IPS DF 4.7 (cell line): ENCODE data around the gene TMEM106C.

Experiments
- DNase-seq: peaks from one replicate; pipeline ENCODE4 v3.0.0-alpha.2; 2013; ENCODE audit warnings: low spot score; ENCODE audit errors: extremely low read depth

TMEM106C gene, protein sequence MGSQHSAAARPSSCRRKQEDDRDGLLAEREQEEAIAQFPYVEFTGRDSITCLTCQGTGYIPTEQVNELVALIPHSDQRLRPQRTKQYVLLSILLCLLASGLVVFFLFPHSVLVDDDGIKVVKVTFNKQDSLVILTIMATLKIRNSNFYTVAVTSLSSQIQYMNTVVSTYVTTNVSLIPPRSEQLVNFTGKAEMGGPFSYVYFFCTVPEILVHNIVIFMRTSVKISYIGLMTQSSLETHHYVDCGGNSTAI

DNA sequence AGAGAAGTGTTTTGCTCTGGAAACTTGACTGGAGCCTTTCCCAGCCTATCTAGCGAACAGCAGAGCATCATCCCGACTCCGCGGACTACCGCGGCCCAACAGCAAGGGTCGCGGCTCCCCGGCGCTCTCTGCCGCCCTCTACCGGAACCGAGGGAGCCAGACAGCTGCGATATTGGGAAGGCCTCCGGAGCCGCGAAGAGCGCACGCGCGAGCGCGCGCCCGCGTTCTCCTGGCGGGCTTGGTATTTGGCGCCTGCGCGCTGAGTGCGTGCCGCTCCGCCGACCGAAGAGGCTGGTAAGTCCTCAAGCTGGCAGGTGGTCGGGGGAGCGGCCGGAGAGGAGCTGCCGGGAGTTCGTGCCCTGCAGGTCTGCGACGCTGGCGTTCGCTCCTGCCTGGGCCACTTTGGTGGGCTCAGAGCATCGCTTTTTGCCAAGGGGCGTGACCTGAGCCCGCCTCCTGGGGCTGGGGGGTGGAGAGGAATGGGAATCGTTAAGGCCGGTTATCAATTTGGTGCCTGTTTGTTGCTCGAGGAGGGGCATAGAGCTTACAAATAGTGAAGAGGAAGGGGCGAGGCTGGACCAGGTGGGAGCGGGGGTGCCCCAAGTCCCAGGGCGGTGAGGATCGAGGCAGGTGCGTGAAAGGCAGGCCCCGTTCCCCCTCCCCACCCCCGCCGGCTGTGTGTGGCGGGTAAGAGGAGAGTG lies at the start of gene TMEM106C:
Gene TMEM106C (plus strand): TSS at position 257 of the 701 bp plus-strand sequence. CDS start 641 bp downstream, outside the sequence.
- DNase-seq = peak; percentile 86

DNA sequence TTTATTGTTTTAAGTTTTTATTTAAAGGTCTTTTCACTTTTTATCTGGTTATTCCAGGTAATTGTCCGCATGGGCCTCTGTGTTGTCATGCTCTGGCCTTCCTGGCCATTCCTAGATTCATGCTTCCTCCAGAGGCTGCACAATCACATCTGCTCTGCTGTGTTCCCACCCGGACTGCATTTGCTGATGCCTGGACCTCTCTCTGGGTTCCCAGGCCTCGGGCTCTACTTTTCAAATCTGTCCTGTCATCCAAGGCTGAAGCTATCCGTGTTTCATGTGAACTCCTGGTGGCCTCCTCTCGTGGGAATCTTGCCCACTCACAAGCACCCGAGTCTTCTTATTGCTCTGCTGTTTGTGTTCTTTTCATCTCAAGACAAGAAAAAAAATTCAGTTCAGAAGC lies 42.5 kb upstream of the TMEM106C start:
- no peak for DNase-seq

DNA sequence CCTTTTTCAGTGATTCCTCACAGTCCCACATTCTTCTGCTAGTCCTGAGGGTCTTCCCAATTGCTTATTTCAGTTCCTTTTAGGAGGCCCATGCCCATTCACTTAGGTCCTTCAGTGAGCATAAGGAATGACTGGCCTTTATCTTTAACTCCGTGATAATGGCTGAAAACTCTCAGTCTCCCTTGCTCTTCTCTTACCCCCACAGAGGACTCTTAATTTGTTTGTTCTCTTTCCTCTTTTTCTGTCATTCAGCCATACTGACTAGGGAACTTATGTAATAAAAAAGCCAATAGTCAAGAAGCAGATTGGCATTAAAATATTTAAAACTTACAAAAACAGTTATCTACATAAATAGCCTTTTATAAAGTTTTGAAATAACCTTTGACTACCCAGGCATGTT lies 41.5 kb upstream of the TMEM106C start:
- DNase-seq = no peak

DNA sequence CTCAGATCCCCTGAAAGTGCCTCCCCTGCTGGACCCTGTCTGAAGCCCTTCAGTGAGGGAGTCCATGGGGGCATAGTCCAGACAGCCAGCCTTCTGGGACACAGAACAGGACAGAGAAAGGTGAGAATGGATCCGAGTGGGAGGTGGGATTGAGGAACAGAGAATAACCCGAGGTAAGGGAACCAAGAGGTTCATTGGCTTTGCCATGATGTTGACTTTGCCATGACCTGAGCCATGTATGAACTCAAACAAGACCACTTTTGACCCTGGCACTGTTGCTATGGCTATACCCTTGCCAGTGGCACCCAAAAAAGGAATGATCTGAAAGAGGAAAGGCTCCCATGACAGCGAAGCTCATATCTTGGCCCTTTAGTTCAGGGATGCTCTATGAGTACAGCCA lies 36.0 kb upstream of the TMEM106C start:
- DNase-seq = no peak

DNA sequence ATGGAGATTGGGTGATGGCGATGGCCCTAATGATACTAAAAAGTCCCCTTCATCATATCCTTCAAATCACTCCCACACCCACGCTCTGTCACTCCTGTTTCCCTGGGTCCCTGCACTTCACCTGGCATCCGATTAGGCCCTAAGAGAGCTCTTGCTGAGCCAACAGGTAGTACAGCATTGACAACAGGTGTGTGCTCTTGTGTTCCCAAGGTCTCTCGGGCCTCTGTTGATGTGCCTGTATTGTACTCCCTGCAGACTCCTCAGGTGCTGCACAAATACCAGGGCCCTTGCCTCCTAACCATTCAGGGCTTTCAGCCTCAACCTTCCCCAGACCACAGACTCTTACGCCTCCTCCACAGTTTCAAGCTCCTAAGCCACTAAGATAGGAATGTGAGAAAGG lies 32.8 kb upstream of the TMEM106C start:
- no peak for DNase-seq

DNA sequence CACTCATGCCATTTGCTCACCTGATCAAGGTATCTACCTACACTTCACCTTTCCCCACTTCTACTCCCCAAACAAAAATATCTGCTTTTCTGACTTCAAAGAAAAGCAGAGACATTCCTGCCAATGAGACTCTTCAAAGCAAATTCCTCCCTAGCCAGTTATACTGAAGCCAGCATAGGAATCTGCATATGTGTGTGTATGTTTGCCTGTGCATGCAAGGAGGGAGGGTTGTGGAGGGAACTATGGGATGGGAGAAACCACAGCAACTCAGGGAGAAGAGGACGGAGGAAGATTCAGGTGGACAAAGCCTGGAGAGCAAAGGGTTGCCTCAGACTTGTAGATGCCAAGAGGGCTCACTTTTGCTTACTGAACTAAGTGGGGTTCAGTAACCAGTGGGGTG lies 32.2 kb upstream of the TMEM106C start:
- DNase-seq = no peak

DNA sequence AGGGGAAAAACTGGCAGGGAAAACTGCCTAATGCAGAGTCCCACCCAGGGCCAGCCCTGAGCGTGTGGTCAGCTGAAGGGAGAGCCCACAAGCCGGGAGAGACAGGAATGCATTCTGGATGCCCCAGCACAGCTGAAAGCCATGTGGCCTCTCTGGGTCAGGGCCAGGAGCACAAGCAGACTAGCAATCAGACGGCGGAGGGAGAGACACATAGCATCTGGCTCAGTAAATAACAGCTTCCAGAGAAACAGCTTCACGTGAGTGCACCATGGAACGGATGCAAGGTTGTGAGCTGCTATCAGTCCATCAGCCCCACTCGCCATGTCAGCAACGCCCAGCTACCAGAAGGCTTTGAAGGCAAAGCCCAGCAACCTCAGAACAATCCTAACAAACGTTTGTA lies 28.2 kb upstream of the TMEM106C start:
- DNase-seq = no peak

DNA sequence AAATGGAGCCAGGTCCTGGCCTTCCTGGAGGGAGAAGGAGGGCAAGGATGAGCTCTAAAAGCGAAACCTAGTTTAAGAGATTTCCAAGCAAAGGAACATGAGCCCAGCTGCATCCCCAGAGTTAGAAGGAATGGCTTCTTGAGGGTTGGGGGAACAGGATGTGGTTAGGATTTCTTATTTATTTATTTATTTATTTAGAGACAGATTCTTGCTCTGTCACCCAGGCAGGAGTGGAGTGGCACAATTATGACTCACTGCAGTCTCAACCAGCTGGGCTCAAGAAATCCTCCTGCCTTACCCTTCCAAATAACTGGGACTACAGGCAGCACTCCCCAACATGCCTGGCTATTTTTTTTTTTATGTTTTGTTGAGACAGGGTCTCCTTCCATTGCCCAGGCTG lies 25.3 kb upstream of the TMEM106C start:
- DNase-seq = no peak

DNA sequence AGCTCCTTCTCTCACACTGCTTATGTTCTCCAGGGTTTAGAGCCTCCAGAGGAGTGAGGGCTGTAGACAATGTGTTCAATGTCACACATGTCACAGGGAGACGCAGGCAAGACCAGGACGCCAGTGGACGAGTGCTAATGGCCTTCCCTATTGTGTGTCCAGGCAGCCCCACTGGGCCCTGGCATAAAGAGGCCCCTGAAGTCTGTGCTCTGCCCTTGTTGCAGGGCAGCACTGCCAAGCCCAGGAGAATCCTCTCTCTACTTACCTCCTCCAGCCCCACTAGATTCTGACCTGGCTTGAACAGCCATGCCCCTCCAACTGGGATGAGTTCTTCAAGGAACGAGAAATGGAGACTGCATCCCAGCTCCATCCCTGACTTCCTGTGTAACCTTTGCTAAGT lies 24.8 kb upstream of the TMEM106C start:
- DNase-seq = no peak

DNA sequence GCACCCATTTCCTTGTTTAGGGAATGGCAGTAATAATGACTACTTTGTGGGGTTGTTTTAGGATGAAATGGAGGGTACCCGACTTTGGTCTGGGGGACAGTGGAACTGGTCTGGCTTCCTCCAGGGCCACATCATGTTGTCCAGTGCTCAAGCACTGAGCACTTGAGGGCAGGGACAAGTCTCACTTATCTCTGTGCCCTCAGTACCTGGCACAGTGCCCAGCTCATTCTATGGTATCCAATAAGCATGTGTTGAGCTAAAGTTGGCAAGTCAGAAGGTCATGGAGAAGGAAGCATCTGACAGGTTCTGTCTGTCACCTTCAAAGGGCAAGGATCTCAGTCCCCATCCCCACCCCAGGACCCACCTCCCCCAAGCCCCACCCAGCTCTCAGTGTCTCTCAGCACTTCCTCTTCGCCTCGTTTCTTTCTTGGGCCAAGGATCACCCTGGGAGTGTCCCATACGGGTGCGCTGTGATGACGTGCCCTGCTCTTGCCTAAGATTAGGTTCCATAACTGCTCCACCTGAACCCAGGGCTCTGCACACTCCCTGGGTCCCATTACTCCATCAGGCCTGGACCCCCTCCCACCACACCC lies 24.3 kb upstream of the TMEM106C start:
- DNase-seq = no peak

DNA sequence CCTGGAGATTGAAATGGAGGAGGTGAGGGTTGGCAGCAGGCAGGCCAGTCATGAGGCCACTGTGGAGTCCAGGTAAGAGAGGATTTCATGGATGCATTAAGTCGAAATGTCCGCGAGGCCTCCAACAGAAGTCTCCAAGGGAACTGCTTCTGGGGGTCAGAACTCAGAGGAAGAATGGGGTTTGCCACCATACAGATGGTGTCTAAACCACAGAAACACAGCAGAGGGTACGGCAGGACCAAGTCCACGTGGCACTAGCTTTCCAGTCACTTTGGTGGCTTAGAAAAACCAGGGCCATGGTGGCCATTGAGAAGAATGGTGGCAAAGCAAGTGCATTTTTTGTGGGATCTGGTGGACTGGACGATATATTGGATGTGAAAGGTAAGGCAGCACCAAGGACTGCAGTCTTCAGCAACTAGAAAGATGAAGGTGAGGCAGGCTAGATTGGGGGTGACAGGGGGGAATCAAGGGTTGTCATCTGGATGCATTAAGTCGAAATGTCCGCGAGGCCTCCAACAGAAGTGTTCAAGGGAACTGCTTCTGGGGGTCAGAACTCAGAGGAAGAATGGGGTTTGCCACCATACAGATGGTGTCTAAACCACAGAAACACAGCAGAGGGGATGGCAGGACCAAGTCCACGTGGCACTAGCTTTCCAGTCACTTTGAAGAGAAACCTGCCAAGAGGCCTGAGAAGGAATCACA lies 22.5 kb upstream of the TMEM106C start:
- DNase-seq = no peak

DNA sequence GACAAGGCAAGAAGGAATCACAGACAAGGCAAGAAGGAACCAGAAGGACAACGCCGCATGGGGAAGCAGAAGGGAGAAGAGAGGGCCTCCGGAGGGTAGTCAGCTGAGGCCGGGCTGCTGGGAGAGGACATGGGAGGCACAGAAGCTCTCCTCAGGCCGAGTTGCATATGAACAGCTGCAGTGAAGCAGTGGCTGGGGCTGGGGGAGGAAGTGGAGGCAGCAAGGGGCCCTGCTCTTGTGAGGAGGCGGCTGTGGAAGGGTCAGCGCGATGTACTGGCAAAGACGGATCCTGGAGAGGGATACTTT lies 22.0 kb upstream of the TMEM106C start:
- no peak for DNase-seq

DNA sequence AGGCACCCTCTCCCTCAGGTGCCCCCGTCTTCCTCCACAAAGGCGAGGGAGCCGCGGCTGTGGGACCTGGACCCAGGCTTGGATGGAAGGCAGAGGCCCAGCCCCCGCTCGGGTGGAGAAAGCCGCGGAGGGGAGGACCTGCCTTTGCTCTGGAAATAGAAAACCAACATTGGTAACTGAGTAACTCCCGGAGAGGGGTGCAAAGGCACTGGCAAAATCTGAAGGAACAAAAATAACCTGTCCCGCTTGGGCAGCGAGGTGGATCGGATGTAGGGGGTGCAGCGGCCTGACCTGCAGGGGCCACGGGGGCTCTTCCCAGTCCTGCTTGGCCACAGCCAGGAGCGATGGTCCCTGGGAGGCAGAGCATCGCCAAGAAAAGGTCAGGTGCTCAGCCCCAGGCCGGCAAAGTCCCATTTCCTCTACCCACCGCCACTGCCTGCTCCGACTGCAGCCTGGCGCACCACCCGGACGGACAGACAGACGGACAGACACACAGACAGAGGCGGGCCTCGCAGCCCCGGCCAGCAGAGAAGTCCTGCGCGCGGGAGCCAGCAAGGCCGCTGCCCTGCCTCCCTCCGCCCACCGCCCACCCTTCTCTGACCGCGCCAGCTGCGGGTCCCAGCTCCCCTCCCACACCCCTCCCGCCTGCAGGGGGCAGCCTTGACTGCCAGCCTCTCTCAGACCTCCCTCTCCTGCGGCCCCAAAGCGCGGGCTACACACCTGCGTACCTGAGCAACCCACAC lies 21.4 kb upstream of the TMEM106C start:
- DNase-seq = no peak

DNA sequence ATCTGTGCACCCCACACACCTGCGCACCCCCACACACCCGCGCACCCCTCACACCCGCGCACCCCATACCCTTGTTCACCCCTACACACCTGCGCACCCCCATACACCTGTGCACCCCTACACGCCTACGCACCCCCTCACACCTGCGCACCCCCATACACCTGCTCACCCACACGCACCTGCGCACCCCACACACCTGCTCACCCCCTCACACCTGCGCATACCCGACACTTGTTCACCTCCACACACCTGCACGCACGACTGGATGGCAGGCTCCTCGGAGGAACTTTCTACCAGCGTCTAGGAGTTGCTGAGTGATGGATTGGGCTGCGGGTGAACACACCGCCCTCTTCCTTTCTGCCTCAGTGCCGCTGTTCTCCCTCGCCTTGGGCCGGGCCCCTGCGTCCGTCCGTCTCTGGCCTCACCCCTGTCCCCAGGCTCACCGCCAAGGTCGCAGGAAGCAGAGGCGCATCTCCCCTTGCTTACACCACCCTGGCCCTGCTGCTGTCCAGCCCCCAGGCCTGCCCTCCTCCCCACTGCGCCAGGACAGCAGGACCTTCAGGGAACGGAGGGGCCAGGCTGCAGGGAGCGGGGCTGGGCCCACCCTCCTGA lies 20.7 kb upstream of the TMEM106C start:
- no peak for DNase-seq

DNA sequence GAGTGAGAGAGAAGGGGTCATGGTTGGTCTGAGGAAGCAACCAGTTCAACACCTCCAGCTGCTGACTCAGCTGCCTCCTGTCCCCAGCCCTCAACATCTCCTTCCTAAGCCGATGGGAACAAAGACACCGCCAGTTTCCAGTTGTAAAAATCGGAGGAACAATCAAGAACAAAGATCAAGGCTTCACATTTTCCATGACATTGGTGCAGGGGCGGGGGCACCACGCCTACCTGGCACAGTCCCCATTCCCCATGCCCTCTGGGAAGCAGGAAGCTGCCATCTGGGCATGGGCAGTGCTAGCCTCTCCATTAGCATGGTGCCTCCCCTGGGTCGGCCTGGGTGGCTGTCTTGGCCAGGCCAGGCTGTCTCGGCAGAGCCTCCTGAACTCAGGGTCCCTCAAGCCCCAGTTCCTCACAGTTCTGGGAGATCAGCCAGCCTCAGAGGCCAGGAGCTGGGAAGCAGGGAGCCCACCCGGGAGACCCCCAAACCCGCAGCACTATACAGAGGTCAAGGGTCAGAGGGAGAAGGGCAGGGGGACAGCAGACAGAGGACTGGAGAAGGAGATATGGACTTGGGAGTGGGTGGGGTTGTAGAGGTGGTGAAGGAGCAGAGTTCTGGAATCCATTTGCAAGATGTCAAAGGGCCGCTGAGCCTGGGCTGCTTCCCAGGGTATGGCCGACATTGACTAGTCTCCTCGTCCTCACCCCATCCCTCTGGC lies 19.6 kb upstream of the TMEM106C start:
- no peak for DNase-seq

DNA sequence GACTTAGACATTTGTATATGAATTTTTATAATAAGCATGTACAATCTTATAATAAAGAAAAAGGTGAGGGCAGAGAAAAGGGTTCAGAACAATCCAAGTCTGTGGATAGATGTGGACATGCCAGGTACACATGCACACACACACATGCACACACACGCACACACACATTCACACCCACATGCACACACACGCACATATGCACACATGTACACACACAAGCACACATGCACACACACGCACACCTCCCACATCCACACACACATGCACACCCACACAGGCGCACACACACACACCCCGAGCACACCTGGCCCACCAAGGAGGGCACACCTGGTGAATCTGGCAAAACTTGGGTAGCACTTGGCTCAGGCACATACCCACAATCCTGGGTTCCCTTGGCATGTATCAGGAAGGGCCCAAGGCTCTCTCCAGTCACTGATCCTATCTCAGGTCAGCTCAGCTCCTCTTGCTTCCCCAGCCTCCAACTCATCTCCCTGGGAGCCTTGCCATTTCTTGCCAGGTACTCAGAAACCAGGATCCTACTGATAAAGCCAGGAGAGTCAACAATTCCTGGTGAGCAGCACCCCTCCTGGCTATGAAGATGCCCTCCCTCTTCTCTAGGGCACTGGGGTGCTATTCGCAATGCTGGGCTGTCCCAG lies 18.6 kb upstream of the TMEM106C start:
- no peak for DNase-seq

DNA sequence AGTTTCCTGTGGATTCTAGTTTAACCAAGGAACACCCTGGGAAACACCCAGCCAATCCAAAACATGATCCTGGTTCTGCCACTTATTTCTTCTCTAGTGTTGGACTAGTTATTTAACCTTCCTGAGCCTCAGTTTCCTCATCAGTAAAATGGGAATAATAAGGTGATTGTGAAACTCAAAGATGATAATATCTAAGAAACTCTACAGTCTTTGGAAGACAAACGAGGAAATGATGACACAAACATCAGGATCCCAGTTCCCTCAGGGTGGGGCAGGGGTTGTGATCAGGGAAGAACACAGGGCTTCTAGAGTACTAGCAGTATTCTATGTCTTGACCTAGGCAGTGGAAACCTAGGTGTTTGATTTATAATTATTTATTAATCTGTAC lies 18.1 kb upstream of the TMEM106C start:
- no peak for DNase-seq

DNA sequence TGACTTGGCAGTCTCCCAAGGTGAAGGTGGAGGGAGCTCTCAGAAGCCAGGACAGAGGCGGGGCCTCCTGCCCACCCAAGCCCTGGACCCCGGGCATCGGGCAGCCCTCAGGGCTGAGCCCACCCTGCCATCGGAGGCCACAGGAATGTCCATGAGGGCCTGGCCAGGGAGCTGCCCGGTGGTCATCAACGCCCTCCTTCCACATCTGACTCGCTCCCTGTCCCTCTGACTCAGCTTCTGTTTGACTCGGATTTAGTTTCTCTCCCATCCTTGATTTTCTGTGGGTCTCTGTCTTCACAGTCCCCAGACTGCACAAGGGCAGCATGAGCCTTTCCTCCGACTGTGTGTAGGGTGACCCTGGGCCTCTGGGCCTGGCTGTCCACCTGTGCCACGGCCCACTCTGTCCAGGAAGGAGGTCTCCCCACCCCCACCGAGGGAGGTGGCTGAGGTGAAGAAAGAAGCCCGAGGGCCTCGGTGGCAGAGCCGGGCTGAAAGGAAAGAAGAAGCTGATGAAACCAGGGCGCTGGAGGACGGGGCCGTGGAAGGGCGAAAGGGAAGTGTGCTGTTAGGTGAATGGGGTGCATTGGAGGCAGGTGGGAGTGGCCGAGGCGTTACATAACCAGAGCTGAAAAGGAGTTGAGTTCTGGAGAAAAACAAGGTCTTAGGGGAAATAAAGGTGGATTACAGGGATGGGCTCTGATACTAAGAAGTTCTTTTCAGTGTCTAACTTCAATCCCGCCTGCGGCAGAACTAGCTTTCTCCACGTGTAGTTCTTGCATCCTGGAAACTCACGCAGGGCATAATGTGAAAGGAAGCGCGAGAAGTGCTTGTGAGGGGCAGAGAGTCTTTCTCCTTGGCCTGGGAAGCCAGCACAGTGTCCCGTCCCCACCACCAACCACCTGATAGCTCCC lies 16.7 kb upstream of the TMEM106C start:
- no peak for DNase-seq

DNA sequence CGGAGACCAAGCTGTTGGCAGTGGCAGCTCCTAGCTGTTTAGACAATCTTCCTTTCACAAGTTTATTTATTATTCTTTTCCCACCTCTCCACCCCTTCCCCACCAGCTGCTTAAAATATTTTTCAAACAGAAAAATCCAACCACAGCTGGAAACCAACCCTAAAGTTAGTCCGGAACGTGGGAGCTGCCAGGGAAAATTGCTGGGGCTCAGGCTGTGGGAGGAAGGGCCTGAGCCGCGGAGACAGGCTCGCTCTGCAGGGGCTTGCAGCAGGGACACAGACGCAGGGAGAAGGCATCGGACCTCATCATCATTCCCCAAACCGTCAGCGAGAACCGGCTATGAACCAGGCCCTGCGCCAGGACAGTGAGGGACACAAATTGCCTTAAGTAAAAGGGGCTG lies 16.1 kb upstream of the TMEM106C start:
- no peak for DNase-seq
